Esophagus squamous epithelium (tissue), 4 donors: ENCODE data around the gene SPOCK1.

Experiments
- CTCF ChIP-seq, 6 experiments: fragments of 450-650 bp in 4 of 6; fragments of 200-600 bp in 2 of 6; sonication (generic) in 2 of 6; IDR thresholded peaks; one replicate each; pipeline ENCODE4 v1.5.1; 2016 to 2019; ENCODE audit warnings: antibody characterized with exemption in 6 of 6, mild to moderate bottlenecking in 4 of 6, moderate library complexity in 4 of 6
- POLR2A ChIP-seq, 4 donors: fragments of 450-650 bp; IDR thresholded peaks; one replicate each; pipeline ENCODE4 v1.6.1; 2017; ENCODE audit warnings: antibody characterized with exemption in 4 of 4, mild to moderate bottlenecking in 4 of 4, moderate library complexity in 3 of 4

DNA sequence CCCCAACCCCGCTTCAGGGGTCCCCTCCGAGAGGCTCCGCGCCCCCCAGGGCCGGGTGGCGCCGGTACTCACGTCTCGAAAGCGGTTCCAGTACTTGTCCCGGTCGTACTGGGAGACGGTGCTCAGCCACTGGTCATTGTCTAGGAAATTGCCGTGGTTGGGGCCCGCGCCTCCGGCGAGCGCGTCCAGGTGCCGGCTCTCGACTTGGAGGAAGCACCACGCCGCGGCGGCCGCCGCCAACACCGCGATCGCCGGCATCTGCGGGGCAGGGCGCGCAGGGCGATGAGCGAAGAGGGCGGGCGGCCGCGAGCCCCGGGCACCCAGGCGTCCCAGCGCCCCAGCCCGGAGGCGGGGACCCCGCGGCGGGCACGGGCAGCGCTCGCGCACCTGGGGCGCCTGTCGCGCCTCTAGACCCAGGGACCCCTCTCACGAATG, 808 bp downstream of the SPOCK1 start:
- no peak for TF ChIP-seq CTCF (IDR thresholded peaks at IDR 0.05)
- no peak for TF ChIP-seq POLR2A (IDR thresholded peaks at IDR 0.05)
